ENCODE results near the gene PRKCA. TPM values are rescaled to one million over a fixed set of nuclear protein-coding genes. Genes with fewer than 3 reads are reported as not detected.

PRKCA gene
- total RNA-seq, 2 experiments from 2014 or later, result 78.4 to 79.7 TPM

DNA sequence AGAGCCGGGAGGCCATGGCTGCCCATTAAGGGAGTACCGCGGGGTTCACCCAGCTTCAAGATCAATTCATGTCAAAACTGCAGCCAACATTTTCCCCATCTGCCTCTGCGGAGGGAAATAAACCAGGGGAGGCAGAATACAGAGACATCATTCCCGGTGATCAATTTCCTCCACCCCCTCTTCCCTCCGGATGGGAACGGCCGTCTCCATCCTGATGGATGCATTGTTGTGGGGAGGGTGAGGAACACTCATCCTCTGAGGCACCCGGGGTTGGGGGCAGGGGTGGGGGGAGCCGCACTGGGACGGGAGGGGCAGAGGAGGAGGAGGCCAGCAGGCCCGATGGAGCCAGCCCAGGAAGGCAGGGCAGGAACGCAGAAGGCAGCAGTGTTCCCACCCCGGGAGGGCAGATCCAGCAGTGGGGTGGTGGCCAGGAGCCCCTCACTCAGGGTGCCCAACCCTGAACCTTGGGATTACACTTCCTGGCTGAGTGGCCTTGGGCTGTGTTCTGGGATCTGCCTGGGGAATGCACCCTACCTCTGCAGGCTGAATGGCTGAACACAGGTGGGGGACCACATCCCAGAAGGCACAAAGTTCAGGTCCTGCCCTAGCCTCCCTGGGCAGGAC is 546.7 kb downstream of the PRKCA start:
- no peak overlapping the region for H3K27ac Mint-ChIP-seq
- DNase-seq, result no peak
- H3K36me3 Mint-ChIP-seq (ENCODE audit: low read depth), result no peaks in the 10 kb centered on the region
- H3K27me3 Mint-ChIP-seq (ENCODE audit: low read depth), result no peaks in the 10 kb centered on the region
- H3K4me1 Mint-ChIP-seq (ENCODE audit: low read depth), result no peaks in the 10 kb centered on the region
- CTCF ChIA-PET, result no interaction called here
- no peak overlapping the region for H3K4me3 Mint-ChIP-seq
- H3K9me3 Mint-ChIP-seq, result peaks cover 6% of the 10 kb centered on the region
- intact Hi-C loops (cut with micrococcal nuclease), result no loop called here

DNA sequence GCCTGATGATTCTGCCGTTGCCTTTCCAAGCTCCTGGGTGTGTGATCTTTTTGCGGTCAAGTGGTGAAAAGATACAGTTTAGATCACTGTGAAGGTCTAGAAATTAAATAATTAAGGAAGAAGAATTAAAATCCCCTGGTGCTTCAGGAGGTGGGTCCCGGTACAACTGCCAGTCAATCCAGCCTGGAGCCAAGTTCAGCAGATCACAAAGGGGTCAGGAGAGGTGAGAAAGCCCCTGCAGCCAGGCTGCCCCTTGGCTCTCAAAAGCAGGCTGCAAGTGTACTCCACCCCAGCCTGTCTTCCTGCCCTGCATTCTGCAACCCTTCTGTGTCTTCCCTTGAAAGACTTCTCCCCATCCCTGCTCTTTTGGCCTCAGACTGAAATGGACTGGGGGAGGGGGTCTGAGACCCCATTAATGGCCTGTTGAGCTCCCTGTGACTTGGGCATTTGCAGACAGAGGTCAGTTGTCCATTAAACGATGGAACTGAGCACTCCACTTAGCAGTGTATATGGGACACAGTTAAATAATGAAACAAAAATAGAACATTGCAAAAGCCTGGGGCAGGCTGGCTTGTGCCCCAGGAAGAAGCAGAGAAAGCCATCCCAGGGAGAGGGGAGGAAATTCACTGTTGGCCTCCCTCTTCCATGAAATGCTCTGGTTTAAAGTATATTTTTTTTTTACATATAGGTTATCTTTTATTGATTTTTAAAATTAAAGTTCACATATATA is 547.6 kb downstream of the PRKCA start:
- Mint-ChIP-seq H3K27ac (no peak overlapping the region), H3K9me3 (peaks cover 10% of the 10 kb centered on the region), H3K4me3 (no peak overlapping the region), H3K27me3 (ENCODE audit: low read depth) (no peaks in the 10 kb centered on the region), H3K4me1 (ENCODE audit: low read depth) (no peaks in the 10 kb centered on the region), H3K36me3 (ENCODE audit: low read depth) (no peaks in the 10 kb centered on the region)
- intact Hi-C loops (cut with micrococcal nuclease), result no loop called here
- CTCF ChIA-PET, result interaction anchor here (1.7 kb wide), 1 partner anchor 14 kb away, joined by 9 read pairs; no protein-coding TSS in a partner anchor
- DNase-seq, result no peak

DNA sequence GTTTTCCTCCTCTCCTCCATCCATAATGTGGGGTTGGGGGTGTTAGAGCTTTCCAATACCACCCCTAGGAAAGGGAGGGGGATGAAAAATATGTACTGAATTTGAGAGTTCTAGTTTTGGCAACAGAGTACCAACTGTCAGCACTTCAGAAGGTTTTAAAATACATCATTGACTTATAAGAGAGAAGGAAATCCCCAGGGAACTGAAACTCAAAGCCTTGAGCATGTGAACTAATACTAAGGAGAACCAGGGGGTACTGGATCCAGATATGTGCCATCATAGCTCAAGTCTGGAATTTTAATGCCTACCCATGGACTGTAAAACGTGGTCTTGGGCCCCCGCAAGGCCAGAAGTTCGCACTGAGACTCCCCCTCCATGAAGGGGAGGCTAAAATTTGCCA is 548.3 kb downstream of the PRKCA start:
- no peak for DNase-seq
- no peaks in the 10 kb centered on the region for H3K36me3 Mint-ChIP-seq (ENCODE audit: low read depth)
- CTCF ChIA-PET, result interaction anchor here (0.6 to 1.7 kb wide), 2 partner anchors 15 to 700 kb away, joined by 3 to 9 read pairs; no protein-coding TSS in a partner anchor
- no peak overlapping the region for H3K27ac Mint-ChIP-seq
- no peaks in the 10 kb centered on the region for H3K4me1 Mint-ChIP-seq (ENCODE audit: low read depth)
- no peak overlapping the region for H3K4me3 Mint-ChIP-seq
- no peaks in the 10 kb centered on the region for H3K27me3 Mint-ChIP-seq (ENCODE audit: low read depth)
- intact Hi-C loops (cut with micrococcal nuclease), result no loop called here
- H3K9me3 Mint-ChIP-seq, result peaks cover 10% of the 10 kb centered on the region

DNA sequence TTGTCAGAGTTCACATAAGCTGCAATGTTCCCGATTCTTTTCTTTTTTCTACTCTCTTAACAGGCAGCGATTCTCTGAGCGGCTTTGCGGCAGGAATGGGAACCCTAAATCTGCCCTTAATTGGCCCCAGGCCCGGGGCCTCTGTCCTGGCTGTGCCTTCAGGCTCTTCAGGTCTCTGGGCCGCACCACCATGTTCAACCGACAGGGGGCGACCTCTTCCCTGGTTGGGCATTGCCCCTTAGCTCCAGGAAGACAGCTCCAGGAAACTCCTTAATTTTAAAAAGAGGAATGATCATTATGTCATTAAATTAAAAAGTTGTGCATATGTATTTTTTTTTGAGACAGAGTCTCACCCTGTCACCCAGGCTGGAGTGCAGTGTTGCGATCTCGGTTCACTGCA is 552.8 kb downstream of the PRKCA start:
- no peak overlapping the region for H3K4me3 Mint-ChIP-seq
- DNase-seq, result peak; percentile 51
- no peak overlapping the region for H3K27ac Mint-ChIP-seq
- H3K36me3 Mint-ChIP-seq (ENCODE audit: low read depth), result no peaks in the 10 kb centered on the region
- H3K4me1 Mint-ChIP-seq (ENCODE audit: low read depth), result no peaks in the 10 kb centered on the region
- peaks cover under 1% of the 10 kb centered on the region for H3K27me3 Mint-ChIP-seq (ENCODE audit: low read depth)
- peaks cover 4% of the 10 kb centered on the region for H3K9me3 Mint-ChIP-seq
- intact Hi-C loops (cut with micrococcal nuclease), result loop anchor here (5.0 kb wide), 1 partner anchor 52 kb away; no protein-coding TSS in a partner anchor
- CTCF ChIA-PET, result interaction anchor here (0.6 to 1.2 kb wide), 4 partner anchors 12 to 659 kb away, joined by 3 read pairs; no protein-coding TSS in a partner anchor

DNA sequence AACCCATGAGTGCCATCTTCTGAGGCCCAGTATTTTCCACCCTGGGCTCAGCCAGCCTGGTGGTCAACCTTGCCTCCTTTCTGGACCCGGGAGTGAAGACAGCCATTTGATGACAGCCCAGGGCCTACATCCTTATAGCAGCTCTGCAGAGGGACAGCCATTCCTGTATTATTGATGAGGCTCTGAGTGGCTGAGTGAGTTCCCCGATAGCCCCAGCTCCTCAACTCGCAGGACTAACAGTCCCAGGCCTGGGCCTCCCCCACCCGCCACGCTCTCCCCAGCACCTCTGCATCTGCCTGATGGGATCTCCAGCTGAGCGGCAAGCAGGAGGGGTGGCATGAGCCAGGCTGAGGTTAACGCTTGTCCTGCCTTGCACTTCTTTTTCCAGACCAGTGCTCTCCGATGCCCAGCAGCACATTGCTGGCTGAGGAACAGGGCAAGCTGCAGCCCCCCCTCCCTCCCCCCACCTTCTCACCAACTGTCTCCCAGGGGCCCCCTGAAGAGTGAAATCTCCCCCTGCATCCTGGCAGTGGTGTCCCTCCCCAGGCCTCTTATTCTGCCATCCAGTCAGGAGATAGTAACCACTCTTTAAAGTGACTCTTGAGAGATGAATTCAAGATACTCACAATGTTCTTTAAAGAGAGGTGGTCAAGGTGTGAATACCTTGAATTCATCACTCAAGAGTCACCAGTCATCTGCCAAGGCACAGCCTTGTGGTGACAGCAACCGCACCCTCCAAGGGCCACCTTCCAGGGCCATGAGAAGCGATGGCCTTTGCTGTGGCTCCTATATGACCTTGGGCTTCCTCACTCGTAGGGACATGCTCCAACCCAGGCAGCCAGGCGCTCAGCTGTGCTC is 556.0 kb downstream of the PRKCA start:
- H3K4me1 Mint-ChIP-seq (ENCODE audit: low read depth), result no peaks in the 10 kb centered on the region
- no peaks in the 10 kb centered on the region for H3K36me3 Mint-ChIP-seq (ENCODE audit: low read depth)
- CTCF ChIA-PET, result no interaction called here
- H3K27ac Mint-ChIP-seq, result no peak overlapping the region
- no peak for DNase-seq
- peaks cover 5% of the 10 kb centered on the region for H3K9me3 Mint-ChIP-seq
- H3K27me3 Mint-ChIP-seq (ENCODE audit: low read depth), result peaks cover 3% of the 10 kb centered on the region
- H3K4me3 Mint-ChIP-seq, result no peak overlapping the region
- intact Hi-C loops (cut with micrococcal nuclease), result loop anchor here (5.0 kb wide), 1 partner anchor 49 kb away; no protein-coding TSS in a partner anchor

DNA sequence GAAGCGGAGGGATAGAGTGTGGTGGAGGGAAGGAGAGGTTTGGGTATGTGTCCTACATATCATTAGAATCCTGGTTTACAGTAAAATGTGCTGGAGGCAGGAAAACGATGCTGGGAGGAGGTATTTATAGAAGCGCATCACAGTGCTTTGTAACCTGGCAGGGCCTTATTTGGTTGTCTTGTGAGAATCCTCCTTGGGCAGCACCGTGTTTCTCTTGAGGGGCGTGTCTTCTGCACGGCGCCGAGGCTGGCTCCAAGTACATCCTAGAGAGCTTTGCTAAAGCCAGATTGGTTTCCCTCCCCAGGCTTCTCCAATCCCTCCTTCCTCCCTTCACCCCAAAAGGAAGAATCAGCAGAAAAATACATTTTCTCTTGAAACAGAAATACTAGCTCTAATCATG is 556.9 kb downstream of the PRKCA start:
- Mint-ChIP-seq H3K4me3 (no peak overlapping the region), H3K4me1 (ENCODE audit: low read depth) (no peaks in the 10 kb centered on the region), H3K36me3 (ENCODE audit: low read depth) (no peaks in the 10 kb centered on the region), H3K27me3 (ENCODE audit: low read depth) (peaks cover 5% of the 10 kb centered on the region), H3K9me3 (peaks cover 7% of the 10 kb centered on the region), H3K27ac (no peak overlapping the region)
- intact Hi-C loops (cut with micrococcal nuclease), result loop anchor here (5.0 kb wide), 1 partner anchor 48 kb away; no protein-coding TSS in a partner anchor
- DNase-seq, result no peak
- CTCF ChIA-PET, result no interaction called here

DNA sequence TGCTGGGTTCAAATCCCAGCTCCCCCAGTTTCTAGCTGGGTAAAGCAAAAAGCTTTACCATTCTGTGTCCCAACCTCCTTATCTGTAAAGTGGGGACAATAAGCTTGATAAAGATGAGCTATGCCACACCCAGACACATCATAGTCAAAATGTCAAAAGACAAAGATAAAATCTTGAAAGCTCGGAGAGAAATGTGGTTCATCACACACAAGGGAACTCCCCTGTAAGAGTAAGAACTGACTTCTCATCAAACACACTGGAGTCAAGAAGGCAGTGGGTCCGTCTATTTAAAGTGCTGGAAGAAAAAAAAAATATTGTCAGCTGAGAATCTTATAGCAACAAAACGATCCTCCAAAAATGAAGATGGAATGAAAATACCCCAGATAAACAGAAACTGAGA is 557.8 kb downstream of the PRKCA start:
- no peak overlapping the region for H3K4me3 Mint-ChIP-seq
- peaks cover 3% of the 10 kb centered on the region for H3K9me3 Mint-ChIP-seq
- H3K27ac Mint-ChIP-seq, result no peak overlapping the region

More for the DNA sequence above, 557.8 kb downstream of the PRKCA start:
- Mint-ChIP-seq H3K4me1 (ENCODE audit: low read depth) (no peaks in the 10 kb centered on the region), H3K27me3 (ENCODE audit: low read depth) (peaks cover 5% of the 10 kb centered on the region), H3K36me3 (ENCODE audit: low read depth) (no peaks in the 10 kb centered on the region)
- intact Hi-C loops (cut with micrococcal nuclease), result no loop called here
- CTCF ChIA-PET, result no interaction called here
- no peak for DNase-seq

Small RNA genes within 50 kb of the gene (microRNA-seq; reads per million reads assigned to microRNA genes)
- not detected for gene MIR634 (ENCODE audit: borderline microRNAs expressed, borderline replicate concordance)

Other genes with a start within 250 kb of the PRKCA start
- gene CEP112, start 110.5 kb upstream of the PRKCA start, total RNA-seq, result under 1 TPM; 0.49 to 0.95 TPM
- not detected for gene APOH, start 73.2 kb upstream of the PRKCA start, total RNA-seq

All from activated naive CD4-positive, alpha-beta T cell treated with anti-CD3 and anti-CD28 coated beads for 36 hours (primary cell).